Liver (tissue), 9 donors: ENCODE results near the gene CHD8. TPM values are rescaled to one million over a fixed set of nuclear protein-coding genes. Genes with fewer than 3 reads are reported as not detected.

Experiments
- DNase-seq: peaks from one replicate; pipeline ENCODE4 v3.0.0-alpha.2; 2017; ENCODE audit warnings: low spot score
- H3K27ac ChIP-seq, 2 donors: one replicate each; pipeline ENCODE4 v1.7.0; 2013; ENCODE audit warnings: inconsistent platforms in 2 of 2, low read length in 2 of 2, control low read depth in 1 of 2, low read depth in 1 of 2, mild to moderate bottlenecking in 1 of 2
- H3K27me3 ChIP-seq, 4 donors: one replicate each; pipeline versions ENCODE4 v1.6.1 to v1.7.0; 2013; ENCODE audit warnings: low read length in 3 of 4, inconsistent platforms in 1 of 4, mild to moderate bottlenecking in 1 of 4, moderate library complexity in 1 of 4; ENCODE audit not compliant: control insufficient read depth in 4 of 4, insufficient read depth in 4 of 4
- H3K36me3 ChIP-seq, 4 donors: one replicate each; pipeline versions ENCODE4 v1.6.1 to v1.7.0; 2013; ENCODE audit warnings: low read length in 3 of 4, mild to moderate bottlenecking in 3 of 4, low read depth in 1 of 4, moderate library complexity in 1 of 4; ENCODE audit not compliant: control insufficient read depth in 4 of 4, insufficient read depth in 3 of 4
- H3K4me1 ChIP-seq, 4 donors: one replicate each; pipeline versions ENCODE4 v1.6.1 to v1.7.0; 2013; ENCODE audit warnings: low read length in 3 of 4, mild to moderate bottlenecking in 3 of 4, moderate library complexity in 1 of 4; ENCODE audit not compliant: control insufficient read depth in 4 of 4, insufficient read depth in 4 of 4
- H3K4me3 ChIP-seq, 3 donors: one replicate each; pipeline versions ENCODE4 v1.6.1 to v1.7.0; 2013; ENCODE audit warnings: low read length in 3 of 3, control low read depth in 1 of 3, low read depth in 1 of 3, mild to moderate bottlenecking in 1 of 3
- H3K9ac ChIP-seq, 2 donors: one replicate each; pipeline ENCODE4 v1.7.0; 2013; ENCODE audit warnings: low read length in 2 of 2, mild to moderate bottlenecking in 2 of 2, moderate library complexity in 2 of 2, control low read depth in 1 of 2, low read depth in 1 of 2
- H3K9me3 ChIP-seq, 4 donors: one replicate each; pipeline versions ENCODE4 v1.6.1 to v1.7.0; 2013; ENCODE audit warnings: low read length in 3 of 4; ENCODE audit not compliant: control insufficient read depth in 4 of 4
- ATF3 ChIP-seq: IDR thresholded peaks from 2 replicates; pipeline ENCODE4 v1.6.1; 2016; ENCODE audit warnings: antibody characterized with exemption
- CTCF ChIP-seq: fragments of 150-350 bp; IDR thresholded peaks from 2 replicates; pipeline ENCODE4 v1.5.1; 2017; ENCODE audit warnings: improper control_type of control experiment, low read depth, low read length; ENCODE audit not compliant: missing input control
- EGR1 ChIP-seq, 2 donors: IDR thresholded peaks; 2 replicates each; pipeline ENCODE4 v1.6.1; 2016 to 2018; ENCODE audit warnings: antibody characterized with exemption in 2 of 2, low read depth in 2 of 2
- FOXA1 ChIP-seq: IDR thresholded peaks from 2 replicates; pipeline ENCODE4 v1.6.1; 2016; ENCODE audit warnings: antibody characterized with exemption
- FOXA2 ChIP-seq: IDR thresholded peaks from 2 replicates; pipeline ENCODE4 v1.6.1; 2016; ENCODE audit warnings: antibody characterized with exemption
- GABPA ChIP-seq, 2 donors: IDR thresholded peaks in 1 of 2; conservative IDR thresholded peaks in 1 of 2; 2 replicates each; pipeline ENCODE4 v1.6.1; 2016; ENCODE audit warnings: antibody characterized with exemption in 2 of 2, mild to moderate bottlenecking in 1 of 2, moderate library complexity in 1 of 2
- HNF4A ChIP-seq, 2 donors: conservative IDR thresholded peaks; 2 replicates each; pipeline ENCODE4 v1.6.1; 2016; ENCODE audit warnings: antibody characterized with exemption in 2 of 2, mild to moderate bottlenecking in 2 of 2
- HNF4G ChIP-seq: IDR thresholded peaks from 2 replicates; pipeline ENCODE4 v1.6.1; 2016; ENCODE audit warnings: antibody characterized with exemption
- JUND ChIP-seq, 2 donors: IDR thresholded peaks; 2 replicates each; pipeline ENCODE4 v1.6.1; 2016; ENCODE audit warnings: antibody characterized with exemption in 2 of 2
- MAX ChIP-seq: IDR thresholded peaks from 2 replicates; pipeline ENCODE4 v1.6.1; 2016; ENCODE audit warnings: antibody characterized with exemption
- NR2F2 ChIP-seq: IDR thresholded peaks from 2 replicates; pipeline ENCODE4 v1.6.1; 2016; ENCODE audit warnings: antibody characterized with exemption
- RAD21 ChIP-seq, 2 donors: IDR thresholded peaks; 2 replicates each; pipeline ENCODE4 v1.6.1; 2016; ENCODE audit warnings: antibody characterized with exemption in 2 of 2, mild to moderate bottlenecking in 2 of 2
- REST ChIP-seq: IDR thresholded peaks from 2 replicates; pipeline ENCODE4 v1.6.1; 2016; ENCODE audit warnings: antibody characterized with exemption, mild to moderate bottlenecking
- RXRA ChIP-seq, 2 donors: IDR thresholded peaks; 2 replicates each; pipeline ENCODE4 v1.6.1; 2017 to 2018; ENCODE audit warnings: antibody characterized with exemption in 2 of 2, mild to moderate bottlenecking in 1 of 2
- SP1 ChIP-seq: IDR thresholded peaks from 2 replicates; pipeline ENCODE4 v1.6.1; 2018; ENCODE audit warnings: antibody characterized with exemption, mild to moderate bottlenecking
- TAF1 ChIP-seq: conservative IDR thresholded peaks from 2 replicates; pipeline ENCODE4 v1.6.1; 2016; ENCODE audit warnings: antibody characterized with exemption, mild to moderate bottlenecking
- YY1 ChIP-seq: IDR thresholded peaks from 2 replicates; pipeline ENCODE4 v1.6.1; 2016; ENCODE audit warnings: antibody characterized with exemption, mild to moderate bottlenecking
- ZBTB33 ChIP-seq: IDR thresholded peaks from 2 replicates; pipeline ENCODE4 v1.6.1; 2016; ENCODE audit warnings: antibody characterized with exemption
- WGBS: extraction: QIAGEN DNeasy Blood & Tissue Kit; methylation state at CpG from one replicate; pipeline ENCODE4 v1.1.7; 2013; 5-methylcytosine and 5-hydroxymethylcytosine counted together
- polyA plus RNA-seq, 2 donors: library from polyadenylated mRNA; stranded (reverse) in 1 of 2; unstranded in 1 of 2; fragments of 200-250 nt in 1 of 2; fragments of >200 nt in 1 of 2; fragmentation: Nextera tagmentation in 1 of 2; extraction: Ambion mirVana in 1 of 2; gene quantifications; one replicate each; pipeline versions ENCODE4 v1.2.1 to v1.2.3, GENCODE V29; 2013 to 2015
- total RNA-seq, 2 donors: library from RNA; depleted of rRNA; stranded (reverse); fragments of >200 nt; gene quantifications; one replicate each; pipeline ENCODE4 v1.2.3, GENCODE V29; 2014
- donor health status: healthy.
- donor health status: healthy.
- donor health status: healthy.
- donor health status: healthy.
- donor health status: healthy.

The CHD8 gene
- total and polyA plus RNA-seq, 4 donors = 9.6 to 29.5 (median 19.2) TPM

GRCh38 chr14:21369949-21370679, 85.8 kb downstream of the CHD8 start:
- Histone ChIP-seq H3K9ac (no peak overlapping the region), H3K4me3 (no peak overlapping the region), H3K9me3 (no peaks in the 10 kb centered on the region), H3K27ac (no peak overlapping the region), H3K27me3 (no peaks in the 10 kb centered on the region), H3K36me3 (peaks cover 19 to 55% (median 33%) of the 10 kb centered on the region in 4 donors), H3K4me1 (peaks cover 0 to 5% (median 0%) of the 10 kb centered on the region in 4 donors)
- WGBS = 75% methylated on average over 4 of the region's 4 CpGs
- TF ChIP-seq MAX (no peak), RXRA (IDR thresholded peaks at IDR 0.05) (no peak), HNF4G (no peak), ATF3 (no peak), EGR1 (IDR thresholded peaks at IDR 0.05; ENCODE audit: low read depth in 2 of 2) (no peak), SP1 (no peak), CTCF (no peak), ZBTB33 (no peak), FOXA1 (no peak), FOXA2 (no peak), REST (no peak), NR2F2 (no peak), JUND (IDR thresholded peaks at IDR 0.05) (no peak), TAF1 (no peak), GABPA (IDR thresholded peaks at IDR 0.05 in 1 of 2, conservative IDR thresholded peaks at IDR 0.05 in 1 of 2) (no peak), HNF4A (conservative IDR thresholded peaks at IDR 0.05) (no peak), RAD21 (IDR thresholded peaks at IDR 0.05) (no peak), YY1 (no peak)
- no peak for DNase-seq
